Measurements from ENCODE around the gene ZNF462. TPM values are rescaled to one million over a fixed set of nuclear protein-coding genes. Genes with fewer than 3 reads are reported as not detected.

Gene ZNF462
- total and polyA plus RNA-seq, 2 of the 4 experiments (the other 2 are of a cell fraction), result 6.1 to 18.8 TPM

DNA sequence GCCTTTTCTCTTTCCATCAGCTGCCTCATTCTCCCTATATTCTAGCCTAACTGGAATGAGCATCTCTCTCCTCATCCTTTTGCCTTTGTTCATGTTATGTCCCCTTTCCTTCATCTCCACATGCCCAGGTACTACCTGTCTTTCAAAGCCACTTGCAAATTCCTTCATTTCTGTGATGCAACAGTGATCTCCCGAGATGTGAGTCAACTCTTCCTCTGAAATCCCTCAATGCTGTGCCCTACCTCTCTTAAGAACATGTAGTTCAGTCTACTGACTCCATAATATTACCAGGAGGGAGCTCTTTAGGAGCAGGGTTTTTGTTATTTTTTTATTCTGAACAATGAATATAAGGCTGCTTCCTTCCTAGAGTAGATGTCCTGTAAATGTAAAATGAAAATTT lies 91.6 kb downstream of the ZNF462 start:
- dilution Hi-C loops (cut with HindIII; ENCODE audit: low sequenced_read_pairs, unreplicated experiment), result no loop called here
- Histone ChIP-seq H3K18ac (ENCODE audit: low read depth, low read length) (no peak overlapping the region), H4K91ac (ENCODE audit: insufficient read depth, low read depth, low read length) (no peak overlapping the region), H3K4me2 (ENCODE audit: low read depth, low read length) (no peak overlapping the region), H3K14ac (replicated peaks; ENCODE audit: low read depth, low read length) (no peak overlapping the region), H3K27ac (ENCODE audit: insufficient read depth, low read length) (no peak overlapping the region), H3K4ac (ENCODE audit: low read depth, low read length) (no peak overlapping the region), H3K4me1 (ENCODE audit: control insufficient read depth, insufficient read depth, low read length) (peaks cover 3% of the 10 kb centered on the region; the same call in 1 of the 2 replicates), H3K27me3 (ENCODE audit: control insufficient read depth, insufficient read depth, low read length) (no peaks in the 10 kb centered on the region), H3K36me3 (ENCODE audit: control insufficient read depth, insufficient read depth, low read length) (peaks cover 8% of the 10 kb centered on the region; the same call in 1 of the 2 replicates), H3K9ac (ENCODE audit: low read depth, low read length) (no peak overlapping the region), H4K5ac (ENCODE audit: low read depth, low read length) (no peak overlapping the region), H4K20me1 (ENCODE audit: insufficient read depth, low read length) (no peaks in the 10 kb centered on the region), H2BK120ac (ENCODE audit: low read depth, low read length) (no peak overlapping the region), H2AK5ac (ENCODE audit: low read depth, low read length) (peak overlapping the region; percentile 51; the same call in 1 of the 2 replicates), H2BK15ac (ENCODE audit: low read depth, low read length) (no peak overlapping the region), H4K8ac (ENCODE audit: low read depth in 2 of 2, low read length in 2 of 2) (no peak overlapping the region), H3K23ac (ENCODE audit: low read depth, low read length) (no peak overlapping the region), H3K9me3 (ENCODE audit: control insufficient read depth, insufficient read depth, low read length) (no peaks in the 10 kb centered on the region), H2AFZ (replicated peaks; ENCODE audit: low read length, poor library complexity) (no peak overlapping the region), H2BK20ac (ENCODE audit: low read depth, low read length) (no peak overlapping the region), H3K9me1 (ENCODE audit: insufficient read depth, low read length) (peaks cover 10% of the 10 kb centered on the region; the same call in 1 of the 2 replicates), H3K79me1 (ENCODE audit: low read depth in 1 of 2, low read length in 2 of 2) (no peaks in the 10 kb centered on the region), H3K56ac (ENCODE audit: extremely low read depth, insufficient read depth, low read length) (no peak overlapping the region), H3K4me3 (ENCODE audit: insufficient read depth, low read depth, low read length) (no peak overlapping the region), H2BK5ac (ENCODE audit: low read depth, low read length, poor library complexity, severe bottlenecking) (no peak overlapping the region), H2AK9ac (replicated peaks; ENCODE audit: low read depth, low read length, poor library complexity) (no peak overlapping the region)
- in situ Hi-C loops (cut with MboI; ENCODE audit: low sequenced_read_pairs), result no loop called here
- BruUV-seq (replicated peaks), result no TSS peak
- ChIA-PET CTCF (no interaction called here), POLR2A (ENCODE audit: unreplicated experiment) (no interaction called here)
- intact Hi-C loops (cut with micrococcal nuclease), result no loop called here
- DNase-seq, result no peak
- ATAC-seq (ENCODE audit: low read depth), result no peak
- TF ChIP-seq CEBPB (IDR thresholded peaks at IDR 0.05; ENCODE audit: low read depth, low read length) (peak; percentile 29; the same call in 1 of the 2 replicates), MAZ (IDR thresholded peaks at IDR 0.05; ENCODE audit: borderline replicate concordance, low read depth, low read length) (no peak), SMC3 (IDR thresholded peaks at IDR 0.05; ENCODE audit: low read depth, low read length) (no peak), BHLHE40 (IDR thresholded peaks at IDR 0.05; ENCODE audit: low read depth, low read length) (no peak)
- WGBS, 2 experiments (ENCODE audit: extremely low coverage in 2 of 2, insufficient read length in 1 of 2), result no CpG with 5 or more reads among the region's 1 CpG
